GM12878 (cell line): Measurements from ENCODE around the gene SEMA3C.

Experiments used
- BCL11A ChIP-seq: IDR thresholded peaks from 2 replicates; pipeline ENCODE4 v1.6.1; 2011; ENCODE audit warnings: low read depth, low read length
- CHD2 ChIP-seq: IDR thresholded peaks from 2 replicates; pipeline ENCODE4 v1.6.1; 2011; ENCODE audit warnings: low read depth, low read length, improper control_type of control experiment, borderline replicate concordance
- EP300 ChIP-seq, 2 experiments: fragments of 150-350 bp in 1 of 2; IDR thresholded peaks; 2 replicates each; pipeline ENCODE4 v1.6.1; 2011 to 2012; ENCODE audit warnings: low read depth in 2 of 2, low read length in 2 of 2, borderline replicate concordance in 1 of 2, improper control_type of control experiment in 1 of 2, inconsistent platforms in 1 of 2; ENCODE audit not compliant: control insufficient read depth in 1 of 2
- KDM1A ChIP-seq: fragments of 200-600 bp; sonication (generic); IDR thresholded peaks from 2 replicates; pipeline ENCODE4 v1.6.1; 2016; ENCODE audit warnings: borderline replicate concordance
- MYC ChIP-seq: IDR thresholded peaks from 2 replicates; pipeline ENCODE4 v1.6.1; 2011; ENCODE audit warnings: mild to moderate bottlenecking, low read length, moderate library complexity, inconsistent platforms; ENCODE audit not compliant: insufficient read depth, insufficient replicate concordance, insufficient read length, severe bottlenecking
- POLR2A ChIP-seq: IDR thresholded peaks from 2 replicates; pipeline ENCODE4 v1.6.1; 2011; ENCODE audit warnings: low read depth, mild to moderate bottlenecking, low read length
- RFX5 ChIP-seq: IDR thresholded peaks from 2 replicates; pipeline ENCODE4 v1.6.1; 2011; ENCODE audit warnings: low read depth, low read length, improper control_type of control experiment
- TCF7 ChIP-seq: IDR thresholded peaks from 2 replicates; pipeline ENCODE4 v1.6.1; 2014; ENCODE audit warnings: antibody characterized with exemption, borderline replicate concordance
- TF ChIP-seq, protein P1 (sequence below), 3 experiments: IDR thresholded peaks in 2 of 3; conservative IDR thresholded peaks in 1 of 3; 2 replicates each; pipeline ENCODE4 v1.5.1; 2011; ENCODE audit warnings: low read depth in 3 of 3, low read length in 3 of 3, mild to moderate bottlenecking in 3 of 3, control low read depth in 2 of 3, moderate library complexity in 2 of 3, inconsistent platforms in 1 of 3, mixed read lengths in 1 of 3; ENCODE audit not compliant: control insufficient read depth in 2 of 3, insufficient read depth in 1 of 3; ENCODE audit errors: extremely low read depth in 1 of 3

- no peak for TF ChIP-seq RFX5
- TF ChIP-seq, protein P1, sequence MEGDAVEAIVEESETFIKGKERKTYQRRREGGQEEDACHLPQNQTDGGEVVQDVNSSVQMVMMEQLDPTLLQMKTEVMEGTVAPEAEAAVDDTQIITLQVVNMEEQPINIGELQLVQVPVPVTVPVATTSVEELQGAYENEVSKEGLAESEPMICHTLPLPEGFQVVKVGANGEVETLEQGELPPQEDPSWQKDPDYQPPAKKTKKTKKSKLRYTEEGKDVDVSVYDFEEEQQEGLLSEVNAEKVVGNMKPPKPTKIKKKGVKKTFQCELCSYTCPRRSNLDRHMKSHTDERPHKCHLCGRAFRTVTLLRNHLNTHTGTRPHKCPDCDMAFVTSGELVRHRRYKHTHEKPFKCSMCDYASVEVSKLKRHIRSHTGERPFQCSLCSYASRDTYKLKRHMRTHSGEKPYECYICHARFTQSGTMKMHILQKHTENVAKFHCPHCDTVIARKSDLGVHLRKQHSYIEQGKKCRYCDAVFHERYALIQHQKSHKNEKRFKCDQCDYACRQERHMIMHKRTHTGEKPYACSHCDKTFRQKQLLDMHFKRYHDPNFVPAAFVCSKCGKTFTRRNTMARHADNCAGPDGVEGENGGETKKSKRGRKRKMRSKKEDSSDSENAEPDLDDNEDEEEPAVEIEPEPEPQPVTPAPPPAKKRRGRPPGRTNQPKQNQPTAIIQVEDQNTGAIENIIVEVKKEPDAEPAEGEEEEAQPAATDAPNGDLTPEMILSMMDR (IDR thresholded peaks at IDR 0.05 in 2 of 3, conservative IDR thresholded peaks at IDR 0.05 in 1 of 3; ENCODE audit: control insufficient read depth in 2 of 3, extremely low read depth in 1 of 3, insufficient read depth in 1 of 3, low read depth in 3 of 3, low read length in 3 of 3) = no peak
- TF ChIP-seq BCL11A = no peak
- TF ChIP-seq MYC = no peak
- TF ChIP-seq CHD2 = no peak
- no peak for TF ChIP-seq TCF7
- no peak for TF ChIP-seq POLR2A
- no peak for TF ChIP-seq KDM1A
- TF ChIP-seq EP300 (IDR thresholded peaks at IDR 0.05; ENCODE audit: borderline replicate concordance in 1 of 2, control insufficient read depth in 1 of 2, low read depth in 2 of 2, low read length in 2 of 2) = no peak
These were observed 132.8 kb downstream of the SEMA3C start for GRCh38 chr7:80785961-80786536.
